K562 (cell line): ENCODE measurements around the gene FAM89B.

Experiments used
- EZH2 ChIP-seq: IDR thresholded peaks from 2 replicates; pipeline ENCODE4 v1.6.1; 2012; ENCODE audit warnings: low read depth, mild to moderate bottlenecking, inconsistent platforms, low read length, borderline replicate concordance
- GABPA ChIP-seq: fragments of 200-800 bp; sonication (Bioruptor generic); conservative IDR thresholded peaks from 2 replicates; pipeline ENCODE4 v1.6.1; 2016; ENCODE audit warnings: low read depth, missing genetic modification characterization, missing compliant biosample characterization
- HMGXB4 ChIP-seq: sonication (generic); formaldehyde crosslinking; IDR thresholded peaks from 2 replicates; pipeline ENCODE4 v1.8.1; 2023; ENCODE audit warnings: mild to moderate bottlenecking, missing genetic modification reagents
- MLLT1 ChIP-seq, 2 experiments: fragments of 450-650 bp; IDR thresholded peaks; 2 replicates each; pipeline ENCODE4 v1.6.1; 2016
- ZNF274 ChIP-seq: IDR thresholded peaks from 2 replicates; pipeline ENCODE4 v1.6.1; 2011; ENCODE audit warnings: low read depth, mild to moderate bottlenecking, low read length, moderate library complexity, borderline replicate concordance
- ZNF584 ChIP-seq: fragments of 200-800 bp; sonication (Bioruptor generic); IDR thresholded peaks from 2 replicates; pipeline ENCODE4 v1.6.1; 2016; ENCODE audit warnings: low read depth, mild to moderate bottlenecking, missing genetic modification characterization, missing compliant biosample characterization

DNA sequence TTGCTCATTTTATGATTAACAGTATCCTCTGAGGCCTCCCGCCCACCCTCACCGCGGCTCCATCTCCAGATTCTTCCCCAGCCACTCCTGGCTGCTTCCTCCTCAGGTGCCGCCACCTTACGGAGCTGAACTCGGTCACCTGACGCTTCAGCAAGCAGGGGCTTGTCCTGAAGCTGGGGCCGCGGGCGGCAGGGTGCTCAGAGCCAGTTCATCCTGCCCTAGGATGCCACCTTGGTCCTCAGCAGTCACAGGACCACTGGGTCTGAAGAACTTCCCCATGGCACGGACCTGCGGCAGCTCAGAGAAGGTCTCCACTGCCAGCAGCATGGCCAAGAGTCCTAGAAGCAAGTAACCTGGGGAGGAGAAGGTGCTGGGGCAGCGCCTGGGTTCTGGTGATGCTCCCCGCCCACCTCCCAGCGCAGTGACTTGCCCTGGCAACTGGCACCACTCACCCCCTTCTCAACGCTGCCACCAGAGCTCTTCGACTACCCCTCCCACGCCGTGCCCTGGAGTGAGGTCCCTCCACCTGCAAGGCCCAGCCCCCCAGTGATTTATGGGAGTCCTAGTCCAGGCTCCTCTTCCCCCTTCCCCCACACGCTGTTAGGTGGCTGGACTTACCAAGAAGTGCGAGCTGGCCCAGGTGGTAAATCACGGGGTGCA is 20.6 kb downstream of the FAM89B start:
- TF ChIP-seq GABPA (tag), result no peak
- no peak for TF ChIP-seq HMGXB4 (CRISPR knock-in tag)
- TF ChIP-seq ZNF274, result no peak
- no peak for TF ChIP-seq ZNF584
- TF ChIP-seq EZH2, result no peak
- no peak for TF ChIP-seq MLLT1 (IDR thresholded peaks at IDR 0.05)
